ENCODE results near the gene DRAM1.

DNA sequence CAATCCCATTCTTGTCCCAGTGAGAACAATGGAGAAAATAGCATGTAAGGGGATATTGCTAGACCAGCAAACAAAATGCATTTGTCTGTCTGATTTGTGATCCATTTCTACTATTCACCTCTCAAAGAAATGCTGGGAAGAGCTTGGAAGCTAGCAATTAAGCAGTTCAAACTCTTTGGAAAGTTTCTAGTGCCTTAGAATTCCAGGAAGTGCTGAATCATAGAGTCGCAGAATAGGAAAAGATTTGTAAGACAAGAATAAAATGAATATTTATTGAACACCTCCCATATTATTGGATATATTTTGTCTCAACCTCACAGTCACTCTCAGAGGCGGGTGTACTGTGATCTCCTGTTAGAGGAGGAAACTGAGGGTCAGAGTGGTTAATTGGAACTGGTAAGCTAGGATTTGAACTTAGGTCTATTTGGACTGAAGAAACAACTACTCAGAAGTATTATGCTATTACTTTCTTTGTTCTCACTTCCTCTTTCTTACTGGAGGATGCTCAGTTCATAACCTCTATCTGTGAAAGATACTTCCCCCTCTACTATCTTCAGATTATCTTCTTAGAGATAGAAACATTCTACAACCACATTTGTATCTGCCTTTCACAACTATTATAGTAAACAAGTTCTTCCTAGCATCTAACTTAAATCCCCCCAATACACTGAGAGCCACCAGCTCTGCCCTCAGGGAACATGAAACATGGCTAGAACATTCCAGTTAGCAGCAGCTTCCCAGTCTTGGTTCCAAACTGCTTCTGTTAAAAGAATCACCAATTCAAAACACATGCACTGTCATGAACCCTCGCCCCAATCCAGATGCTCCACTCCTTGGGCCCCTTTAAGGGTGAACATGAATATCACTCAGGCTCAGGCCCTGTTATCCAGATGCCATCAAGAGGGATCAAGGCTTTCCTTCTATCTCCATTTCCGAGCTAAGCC, 64.2 kb downstream of the DRAM1 start:
- no peak for TF ChIP-seq EZH2 (IDR thresholded peaks at IDR 0.05; ENCODE audit: low read length)
- TF ChIP-seq, protein P1, sequence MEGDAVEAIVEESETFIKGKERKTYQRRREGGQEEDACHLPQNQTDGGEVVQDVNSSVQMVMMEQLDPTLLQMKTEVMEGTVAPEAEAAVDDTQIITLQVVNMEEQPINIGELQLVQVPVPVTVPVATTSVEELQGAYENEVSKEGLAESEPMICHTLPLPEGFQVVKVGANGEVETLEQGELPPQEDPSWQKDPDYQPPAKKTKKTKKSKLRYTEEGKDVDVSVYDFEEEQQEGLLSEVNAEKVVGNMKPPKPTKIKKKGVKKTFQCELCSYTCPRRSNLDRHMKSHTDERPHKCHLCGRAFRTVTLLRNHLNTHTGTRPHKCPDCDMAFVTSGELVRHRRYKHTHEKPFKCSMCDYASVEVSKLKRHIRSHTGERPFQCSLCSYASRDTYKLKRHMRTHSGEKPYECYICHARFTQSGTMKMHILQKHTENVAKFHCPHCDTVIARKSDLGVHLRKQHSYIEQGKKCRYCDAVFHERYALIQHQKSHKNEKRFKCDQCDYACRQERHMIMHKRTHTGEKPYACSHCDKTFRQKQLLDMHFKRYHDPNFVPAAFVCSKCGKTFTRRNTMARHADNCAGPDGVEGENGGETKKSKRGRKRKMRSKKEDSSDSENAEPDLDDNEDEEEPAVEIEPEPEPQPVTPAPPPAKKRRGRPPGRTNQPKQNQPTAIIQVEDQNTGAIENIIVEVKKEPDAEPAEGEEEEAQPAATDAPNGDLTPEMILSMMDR (optimal IDR thresholded peaks at IDR 0.05 in 1 of 3, IDR thresholded peaks at IDR 0.05 in 1 of 3, conservative IDR thresholded peaks at IDR 0.05 in 1 of 3; ENCODE audit: extremely low read depth in 1 of 3, insufficient read depth in 2 of 3, low read length in 3 of 3), result no peak

All from keratinocyte (primary cell).